Spleen (tissue), 7 donors: ENCODE measurements around the gene TTC29.

Experiments used
- CTCF ChIP-seq, 11 experiments: fragments of 200-600 bp in 7 of 11; fragments of 450-650 bp in 4 of 11; sonication (generic) in 4 of 11; IDR thresholded peaks in 8 of 11; conservative IDR thresholded peaks in 3 of 11; 1 replicate in 7 of 11; 2 replicates in 4 of 11; pipeline versions ENCODE4 v1.4.0 to v1.8.0; 2016 to 2021; ENCODE audit warnings: antibody characterized with exemption in 11 of 11, inconsistent platforms in 4 of 11, mild to moderate bottlenecking in 1 of 11
- POLR2AphosphoS5 ChIP-seq, 3 donors: sonication (generic); formaldehyde crosslinking; IDR thresholded peaks; one replicate each; pipeline ENCODE4 v1.5.1; 2017; ENCODE audit warnings: antibody characterized with exemption in 3 of 3
- donor health status: DM: no; HTN: no; CAD: no; lungs with moderate emphysema.
- donor health status: DM: no; HTN: no; CAD: no.
- donor health status: DM: no; HTN: no; CAD: no.

- no peak for TF ChIP-seq POLR2AphosphoS5 (IDR thresholded peaks at IDR 0.05)
- TF ChIP-seq CTCF (IDR thresholded peaks at IDR 0.05 in 8 of 11, conservative IDR thresholded peaks at IDR 0.05 in 3 of 11): no peak
Observed at GRCh38 chr4:146927695-146928094, 18.0 kb downstream of the TTC29 start.
